ENCODE data around the gene CFAP46.

GRCh38 chr10:132816718-132817117 lies 125.7 kb downstream of the CFAP46 start:
- TF ChIP-seq, protein P1, sequence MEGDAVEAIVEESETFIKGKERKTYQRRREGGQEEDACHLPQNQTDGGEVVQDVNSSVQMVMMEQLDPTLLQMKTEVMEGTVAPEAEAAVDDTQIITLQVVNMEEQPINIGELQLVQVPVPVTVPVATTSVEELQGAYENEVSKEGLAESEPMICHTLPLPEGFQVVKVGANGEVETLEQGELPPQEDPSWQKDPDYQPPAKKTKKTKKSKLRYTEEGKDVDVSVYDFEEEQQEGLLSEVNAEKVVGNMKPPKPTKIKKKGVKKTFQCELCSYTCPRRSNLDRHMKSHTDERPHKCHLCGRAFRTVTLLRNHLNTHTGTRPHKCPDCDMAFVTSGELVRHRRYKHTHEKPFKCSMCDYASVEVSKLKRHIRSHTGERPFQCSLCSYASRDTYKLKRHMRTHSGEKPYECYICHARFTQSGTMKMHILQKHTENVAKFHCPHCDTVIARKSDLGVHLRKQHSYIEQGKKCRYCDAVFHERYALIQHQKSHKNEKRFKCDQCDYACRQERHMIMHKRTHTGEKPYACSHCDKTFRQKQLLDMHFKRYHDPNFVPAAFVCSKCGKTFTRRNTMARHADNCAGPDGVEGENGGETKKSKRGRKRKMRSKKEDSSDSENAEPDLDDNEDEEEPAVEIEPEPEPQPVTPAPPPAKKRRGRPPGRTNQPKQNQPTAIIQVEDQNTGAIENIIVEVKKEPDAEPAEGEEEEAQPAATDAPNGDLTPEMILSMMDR (conservative IDR thresholded peaks at IDR 0.05; ENCODE audit: low read length): no peak
- no peak for TF ChIP-seq EZH2phosphoT487 (IDR thresholded peaks at IDR 0.05; ENCODE audit: borderline replicate concordance)
